HS-27A (cell line): ENCODE data around the gene ADCYAP1R1.

ENCODE experiments used
- DNase-seq: peaks from one replicate; pipeline ENCODE4 v3.0.0-alpha.2; 2012; ENCODE audit warnings: low read depth, missing footprints

ADCYAP1R1 gene

DNA sequence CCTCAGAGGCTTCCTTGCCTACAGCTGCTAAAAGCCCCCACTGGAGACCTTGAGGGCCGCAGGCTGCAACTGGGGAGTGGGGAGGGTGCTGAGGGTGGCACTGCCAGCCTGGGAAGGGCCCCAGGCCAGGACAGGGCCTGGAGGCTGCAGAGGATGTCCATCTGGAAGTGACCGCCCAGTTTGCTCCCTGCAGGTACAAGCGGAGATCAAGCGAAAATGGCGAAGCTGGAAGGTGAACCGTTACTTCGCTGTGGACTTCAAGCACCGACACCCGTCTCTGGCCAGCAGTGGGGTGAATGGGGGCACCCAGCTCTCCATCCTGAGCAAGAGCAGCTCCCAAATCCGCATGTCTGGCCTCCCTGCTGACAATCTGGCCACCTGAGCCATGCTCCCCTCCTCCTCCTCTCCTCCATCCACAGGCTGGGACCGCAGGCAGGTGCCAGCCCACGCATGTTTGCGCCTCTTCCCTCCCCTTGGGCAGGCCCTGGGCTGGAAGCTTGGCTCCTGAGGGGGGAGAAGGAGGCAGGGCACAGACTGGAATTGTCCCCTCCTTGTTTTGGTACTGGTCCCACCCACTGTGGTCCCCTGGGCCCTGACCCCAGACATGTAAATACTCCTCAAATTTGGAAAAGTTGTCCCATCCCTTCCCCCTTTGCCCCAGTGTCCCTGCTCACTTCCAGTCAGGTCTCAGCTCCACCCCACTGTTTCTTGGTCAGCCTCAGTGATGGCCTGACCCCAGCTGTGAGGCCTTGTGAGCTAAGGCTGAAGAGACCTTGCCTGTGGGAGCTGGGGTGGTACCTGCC lies 54.4 kb downstream of the ADCYAP1R1 start:
- no peak for DNase-seq

DNA sequence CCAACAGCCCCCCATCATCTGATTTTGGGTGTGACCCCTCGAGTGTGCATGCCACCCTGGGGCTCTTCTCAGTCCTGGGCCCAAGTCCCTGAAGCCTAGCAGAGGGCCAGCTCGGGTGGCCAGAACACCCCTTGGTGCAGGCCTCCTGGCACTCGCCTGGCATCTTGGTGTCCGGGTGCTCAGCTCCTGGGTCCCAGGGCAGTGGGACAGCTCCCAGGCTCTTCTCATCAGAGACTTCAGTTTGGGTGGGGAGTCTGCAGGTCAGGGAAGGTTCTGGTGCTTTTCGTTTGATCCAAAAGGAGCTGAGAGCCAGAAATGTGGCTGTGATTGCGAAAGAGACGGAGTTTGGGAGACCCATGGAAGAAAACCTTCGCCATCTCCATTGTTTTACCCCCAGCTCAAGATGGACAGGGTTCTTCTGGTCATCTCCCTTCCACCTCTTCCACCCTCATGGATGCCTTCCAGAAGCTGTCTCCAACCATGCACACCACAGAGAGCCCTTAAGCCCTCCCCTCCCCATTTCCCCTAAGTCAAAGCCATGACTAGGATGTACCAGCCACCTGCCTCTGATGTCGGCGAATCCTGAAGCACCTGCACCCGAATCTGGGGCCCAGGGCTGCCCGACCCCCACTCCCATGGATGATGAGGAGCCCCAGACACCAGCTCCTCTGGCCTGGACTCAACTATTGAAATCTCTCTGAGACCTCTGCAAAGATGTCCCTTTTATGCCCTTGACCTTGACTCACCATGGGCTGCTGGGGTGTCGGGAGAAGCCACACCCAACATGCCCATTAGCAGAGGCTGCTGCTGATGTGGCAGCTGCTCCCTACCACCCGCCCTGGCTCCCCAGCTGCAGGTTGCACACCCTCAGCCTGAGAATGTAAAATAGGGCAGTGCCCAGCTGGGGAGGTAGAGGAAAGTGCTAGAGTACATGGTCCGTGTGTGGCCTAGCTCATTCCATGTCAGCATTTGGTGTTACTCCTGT lies 55.3 kb downstream of the ADCYAP1R1 start:
- no peak for DNase-seq

DNA sequence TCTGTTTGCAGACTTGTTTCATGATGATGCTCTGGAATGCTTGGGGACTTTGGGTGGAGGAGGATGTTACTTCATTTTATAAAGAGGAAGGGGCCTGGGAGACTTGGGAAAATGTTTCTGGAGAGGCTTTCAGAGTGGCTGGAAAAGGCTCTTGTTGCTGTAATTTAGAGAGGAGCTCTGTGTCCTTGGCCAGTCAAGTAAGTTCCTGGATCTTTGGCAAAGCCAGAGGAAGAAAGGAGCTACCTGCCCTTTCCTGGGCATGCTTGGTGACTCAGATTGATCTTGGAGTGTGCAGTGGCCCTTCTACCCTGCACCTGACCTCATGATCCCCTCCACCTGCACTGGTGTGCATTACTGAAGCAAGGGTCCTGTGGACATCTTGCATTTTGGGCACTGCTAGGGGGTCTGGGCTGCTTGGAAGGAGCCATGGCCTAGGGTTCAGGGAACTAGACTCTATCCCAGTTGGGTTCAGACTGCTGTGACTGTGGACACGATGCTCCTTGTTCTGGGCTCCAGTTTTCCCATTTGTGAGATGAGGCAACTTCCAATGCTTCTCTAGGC lies 56.1 kb downstream of the ADCYAP1R1 start:
- no peak for DNase-seq

DNA sequence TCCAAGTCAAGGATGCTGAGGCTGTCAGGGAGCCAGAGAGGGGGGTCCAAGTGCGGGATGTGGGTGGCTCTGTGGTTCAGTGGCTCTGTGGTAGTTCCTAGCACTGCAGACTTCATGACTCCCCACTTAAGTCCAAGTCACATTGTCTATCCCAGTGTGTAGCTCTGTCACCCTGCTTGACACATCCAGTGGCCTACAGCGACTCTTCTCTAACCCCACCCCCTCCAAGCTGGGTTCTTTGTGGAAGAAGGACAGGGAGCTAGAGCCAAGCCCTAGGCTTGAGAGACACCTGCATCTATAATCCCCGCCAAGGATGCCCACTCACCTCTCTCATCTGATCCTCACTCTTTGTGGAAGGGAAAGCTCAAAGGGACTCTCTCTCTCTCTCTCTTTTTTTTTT lies 57.6 kb downstream of the ADCYAP1R1 start:
- DNase-seq, result no peak

DNA sequence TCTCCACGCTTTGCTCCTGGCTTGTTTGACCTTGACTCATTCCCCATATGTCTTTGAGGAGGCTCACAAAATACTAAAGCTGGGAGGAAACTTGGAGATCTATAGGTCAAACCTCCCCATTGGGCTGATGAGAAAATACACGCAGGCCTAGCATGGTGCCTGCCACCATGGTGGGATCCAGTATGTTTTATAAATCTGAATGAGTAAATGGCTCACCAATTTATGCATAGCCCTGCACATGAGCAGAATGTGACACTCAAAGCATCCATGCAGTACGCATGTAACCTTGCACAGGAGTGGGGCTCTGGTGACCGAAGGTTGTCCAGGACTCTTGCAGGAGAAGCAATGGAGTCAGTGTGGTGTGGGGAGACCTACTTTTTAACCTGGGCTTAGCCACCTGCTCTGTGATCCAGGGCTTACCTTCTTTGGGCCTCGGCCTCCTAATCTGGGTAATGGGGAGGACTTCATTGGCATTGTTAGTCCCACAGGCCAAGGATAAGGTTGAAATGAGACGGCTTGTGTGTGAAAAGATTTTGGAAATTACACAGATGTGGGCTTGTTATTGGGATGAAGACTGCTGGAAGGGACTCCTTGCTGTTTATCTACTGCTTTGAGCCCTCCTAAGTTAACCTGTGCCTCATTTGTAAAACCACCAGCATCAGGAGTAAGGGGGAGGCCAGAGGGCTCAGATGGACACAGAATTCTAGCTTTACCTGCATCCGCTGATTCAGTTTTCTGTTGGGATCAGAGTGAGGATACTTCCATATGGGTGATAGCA lies 58.4 kb downstream of the ADCYAP1R1 start:
- no peak for DNase-seq

DNA sequence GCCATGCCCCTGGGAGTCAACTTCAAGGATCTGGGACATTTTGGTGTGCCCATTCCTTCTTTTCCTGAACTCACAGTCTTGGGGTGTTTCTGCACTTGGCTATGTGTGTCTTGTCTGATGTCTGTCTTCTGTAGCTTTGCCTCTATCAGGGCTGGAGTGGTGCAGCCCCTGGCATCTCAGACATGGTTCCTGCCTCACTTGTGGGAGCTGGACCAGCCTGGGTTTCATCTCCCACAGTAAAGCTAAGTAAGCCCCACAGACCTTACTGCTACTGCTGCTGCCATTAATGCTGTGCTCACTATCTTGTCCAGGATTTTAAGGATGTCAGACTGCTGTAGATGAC lies 59.0 kb downstream of the ADCYAP1R1 start:
- no peak for DNase-seq

DNA sequence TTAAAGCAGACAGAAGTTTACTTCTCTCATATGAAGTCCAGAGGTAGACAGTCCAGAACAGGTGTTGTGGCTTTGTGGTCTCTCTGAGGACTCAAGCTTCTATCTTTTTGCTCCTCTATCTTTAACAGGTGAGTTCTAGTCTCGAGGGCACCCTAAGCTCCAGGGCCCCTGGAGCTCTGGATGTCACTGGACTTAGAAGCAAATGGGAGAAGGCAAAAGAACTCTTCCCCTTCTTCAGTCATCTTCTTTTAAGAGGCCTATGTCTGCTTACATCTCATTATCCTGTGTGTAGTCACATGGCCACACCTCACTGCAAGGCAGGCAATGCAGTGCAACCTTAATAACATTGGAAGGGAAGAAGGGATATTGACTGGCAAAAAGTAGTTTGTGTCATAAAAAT lies 61.6 kb downstream of the ADCYAP1R1 start:
- no peak for DNase-seq

DNA sequence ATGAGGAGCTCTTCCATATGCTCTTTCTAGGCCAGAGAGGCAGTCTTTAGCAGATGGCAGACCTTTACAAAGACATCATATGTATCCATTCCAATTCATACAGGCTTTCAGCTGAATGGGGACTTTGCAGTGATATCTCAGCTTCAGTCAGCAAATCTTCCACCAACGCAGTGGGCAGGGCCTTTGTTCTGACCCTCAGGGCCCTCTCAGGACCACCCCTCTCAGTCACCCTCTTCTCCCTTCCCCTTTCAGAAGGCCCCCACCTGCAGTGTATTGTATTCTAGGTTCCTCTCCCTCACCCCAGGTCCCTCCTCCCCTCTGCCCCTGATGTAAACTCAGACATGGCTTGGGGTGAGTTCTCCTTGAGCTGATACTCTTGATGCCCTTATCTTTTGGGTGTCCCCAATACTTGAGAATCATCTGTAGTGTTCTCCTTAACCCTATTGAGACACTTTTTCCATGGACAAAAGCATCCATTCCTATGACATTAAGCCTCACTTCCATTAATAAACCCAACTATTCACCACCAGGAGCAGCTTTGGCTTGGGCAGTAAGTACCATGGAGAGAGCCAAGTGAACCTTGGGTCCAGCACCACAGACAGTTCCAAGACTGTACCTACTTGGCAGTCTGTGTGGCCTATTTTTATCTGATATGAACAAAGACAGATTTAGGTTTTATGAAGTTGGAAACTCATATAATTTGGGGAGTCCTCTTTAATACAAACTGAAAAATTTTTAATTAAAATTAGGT lies 62.7 kb downstream of the ADCYAP1R1 start:
- DNase-seq, result no peak

DNA sequence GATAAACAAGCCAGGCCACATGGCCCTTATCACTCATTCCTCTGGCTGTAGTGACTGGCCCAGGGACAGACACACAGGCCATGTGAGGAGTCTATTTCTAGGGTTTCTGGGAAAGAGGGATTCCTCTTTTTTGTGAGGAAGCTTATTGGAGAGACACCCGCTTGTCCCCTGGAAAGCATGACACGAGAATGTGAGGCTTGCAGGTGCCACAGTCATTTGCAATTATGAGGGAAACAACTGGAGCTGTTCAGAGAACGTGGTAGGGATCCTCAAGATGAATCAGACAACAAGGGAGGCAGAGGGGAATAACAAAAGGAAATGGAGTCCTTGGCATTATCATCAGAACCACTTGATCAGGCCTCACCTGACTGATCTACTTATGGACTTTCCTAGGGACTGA lies 64.5 kb downstream of the ADCYAP1R1 start:
- DNase-seq, result no peak

DNA sequence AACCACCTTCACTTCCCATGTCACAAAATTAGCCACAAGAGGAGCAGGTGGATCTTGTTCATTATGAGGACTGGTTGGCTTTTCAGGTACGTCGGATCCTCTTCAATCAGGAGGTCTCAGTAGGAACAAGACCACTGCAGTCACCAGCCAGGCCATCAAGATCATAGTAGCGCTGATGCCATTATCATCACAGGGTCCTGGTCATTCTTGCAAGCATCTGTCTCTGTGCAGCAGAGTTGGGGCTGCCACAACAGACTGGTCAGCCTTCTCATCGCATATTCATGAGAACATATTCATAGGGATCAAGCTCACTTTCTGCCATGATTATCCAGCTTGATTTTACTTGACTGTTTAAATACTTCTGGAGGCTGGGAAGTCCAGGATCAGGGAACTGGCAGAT lies 67.1 kb downstream of the ADCYAP1R1 start:
- DNase-seq, result no peak

DNA sequence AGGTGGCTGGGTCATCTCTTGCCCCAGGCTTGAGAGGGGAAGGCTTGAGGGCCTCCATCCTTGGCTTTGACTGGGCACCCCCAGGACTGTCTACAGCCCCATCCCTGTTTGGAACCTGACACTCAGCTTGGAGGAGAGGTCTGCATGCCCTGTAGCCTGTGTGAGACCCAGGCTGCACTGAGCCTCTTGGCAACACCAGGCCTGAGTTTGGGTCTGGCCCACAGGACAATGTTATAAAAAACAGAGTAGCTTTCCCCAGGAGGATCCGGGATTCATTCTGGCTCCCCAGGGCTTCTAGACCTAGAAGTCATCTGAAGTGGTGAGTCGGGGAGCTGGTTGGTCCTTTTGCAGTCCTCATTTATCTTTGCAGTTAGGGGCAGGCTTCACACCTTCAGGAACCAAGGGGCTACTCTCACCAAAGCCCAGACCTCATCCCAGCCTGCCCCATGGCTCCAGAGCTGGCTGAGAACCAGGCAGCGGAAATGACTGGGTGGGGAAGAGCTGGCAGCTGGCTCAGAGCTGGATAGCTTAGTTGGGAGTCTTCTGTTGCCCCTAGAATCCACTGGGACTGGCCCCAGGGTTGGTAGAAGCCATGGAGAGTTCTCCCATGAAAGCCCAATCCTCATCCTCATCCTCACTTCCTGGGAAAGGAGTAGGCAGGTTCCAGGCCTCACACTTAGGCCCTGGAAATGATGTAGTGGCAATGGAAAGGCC lies 68.8 kb downstream of the ADCYAP1R1 start:
- no peak for DNase-seq

DNA sequence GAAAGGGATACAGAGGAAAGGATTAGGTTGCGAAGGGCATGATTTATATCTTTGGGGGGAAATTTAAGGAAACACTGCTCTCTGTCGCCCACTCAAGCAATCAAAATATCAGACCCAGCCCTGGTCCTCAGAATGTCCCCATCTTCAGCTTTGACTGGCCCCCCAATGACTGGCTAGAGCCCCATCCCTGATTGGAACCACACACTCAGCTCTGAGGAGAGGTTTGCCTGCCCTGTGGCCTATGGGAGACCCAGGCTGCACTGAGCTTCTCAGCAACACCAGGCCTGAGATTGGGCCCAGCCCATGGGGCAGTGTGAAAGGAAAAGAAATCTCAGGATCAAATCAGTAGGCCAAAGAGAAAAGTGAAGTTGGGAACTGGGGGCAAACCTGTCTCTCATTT lies 69.5 kb downstream of the ADCYAP1R1 start:
- DNase-seq, result no peak

DNA sequence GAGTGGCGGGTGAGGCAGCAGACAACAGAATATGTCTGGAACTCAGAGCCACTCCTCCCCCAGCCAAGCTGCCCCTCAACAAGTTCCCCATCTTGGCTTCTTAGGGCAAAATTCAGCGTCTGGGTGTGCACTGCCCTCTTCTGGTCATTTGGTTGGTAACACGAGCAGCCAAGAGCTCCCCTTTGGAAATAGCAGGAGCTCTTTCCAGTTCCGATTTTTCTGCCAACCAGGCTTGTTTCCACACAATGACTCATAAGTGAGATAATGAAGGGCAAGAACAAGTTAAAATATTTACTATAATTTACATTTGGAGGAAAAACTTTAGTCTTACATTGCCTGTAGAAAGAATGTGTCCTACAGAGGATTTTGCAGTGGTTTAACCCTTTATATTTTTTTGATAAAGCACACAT lies 70.5 kb downstream of the ADCYAP1R1 start:
- peak; percentile 9 for DNase-seq

DNA sequence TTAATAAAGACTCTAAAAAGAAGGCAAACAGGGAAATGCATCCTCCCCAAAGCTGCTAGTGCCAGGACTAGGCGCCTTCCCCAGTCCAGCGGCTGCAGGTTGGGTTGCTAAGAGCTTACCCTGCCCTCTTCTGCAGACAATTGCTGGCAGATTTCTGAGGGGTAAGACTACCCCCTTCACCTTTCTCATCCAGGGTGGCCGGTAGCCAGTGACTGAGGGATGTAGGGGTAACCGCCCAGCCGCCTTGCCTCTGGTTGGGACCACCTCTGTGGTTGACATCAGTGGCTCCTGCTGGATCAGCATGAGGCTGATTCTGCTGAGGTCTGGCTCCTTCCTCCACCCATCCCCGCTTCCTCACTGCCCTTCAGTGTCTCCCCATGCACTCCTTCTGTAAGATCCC lies 71.2 kb downstream of the ADCYAP1R1 start:
- DNase-seq, result no peak

DNA sequence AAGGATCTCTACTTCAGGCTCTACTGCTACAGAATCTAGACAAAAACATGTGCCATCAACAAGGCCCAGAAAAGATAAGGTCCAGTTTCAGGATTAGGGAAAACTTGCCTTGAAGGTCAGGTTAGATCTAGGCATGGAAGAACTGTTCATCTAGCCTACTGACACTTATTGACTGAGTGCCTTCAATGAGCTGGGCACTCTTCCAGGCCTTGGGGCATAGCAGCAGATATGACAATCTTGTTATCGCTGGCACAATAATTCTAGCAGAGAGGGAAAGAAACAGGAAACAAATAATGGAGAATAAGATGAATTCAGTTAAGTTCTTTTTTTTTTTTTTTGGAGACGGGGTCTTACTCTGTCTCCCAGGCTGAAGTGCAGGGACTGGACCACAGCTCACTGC lies 71.6 kb downstream of the ADCYAP1R1 start:
- no peak for DNase-seq

DNA sequence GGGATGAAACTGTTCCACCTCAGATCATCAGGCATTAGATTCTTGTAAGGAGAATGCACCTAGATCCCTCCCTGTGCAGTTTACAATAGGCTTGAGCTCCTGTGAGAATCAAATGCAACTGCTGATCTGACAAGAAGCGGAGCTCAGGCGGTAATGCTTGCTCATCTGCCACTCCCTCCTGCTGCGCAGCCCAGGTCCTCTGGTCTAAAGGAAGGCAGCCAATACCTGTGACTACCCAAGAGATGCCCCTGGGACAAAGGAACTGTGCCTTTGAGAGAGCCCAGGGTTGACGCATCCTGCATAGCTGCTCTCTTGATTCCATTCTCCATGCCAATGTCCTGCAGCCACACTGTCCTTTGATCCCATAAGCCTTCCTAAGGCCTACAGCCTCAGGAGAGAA lies 73.1 kb downstream of the ADCYAP1R1 start:
- no peak for DNase-seq

DNA sequence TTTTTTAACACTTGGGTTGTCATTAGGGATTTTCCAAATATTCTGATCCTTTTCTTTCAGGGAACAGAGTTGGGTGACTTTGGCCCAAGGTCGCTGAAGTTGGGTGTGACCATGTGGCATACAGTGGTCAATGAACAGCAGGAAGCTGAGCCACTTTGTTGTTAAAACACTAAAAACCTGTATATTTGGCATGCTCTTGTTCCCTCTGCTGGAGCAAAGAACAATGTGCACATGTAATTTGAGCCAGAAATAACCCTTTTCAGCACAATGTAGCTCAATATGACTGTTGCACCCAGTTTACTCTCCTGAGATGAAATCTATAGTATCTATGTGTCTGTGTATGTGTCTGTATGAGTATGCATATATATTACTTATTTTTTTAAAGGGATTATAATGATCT lies 74.9 kb downstream of the ADCYAP1R1 start:
- no peak for DNase-seq

DNA sequence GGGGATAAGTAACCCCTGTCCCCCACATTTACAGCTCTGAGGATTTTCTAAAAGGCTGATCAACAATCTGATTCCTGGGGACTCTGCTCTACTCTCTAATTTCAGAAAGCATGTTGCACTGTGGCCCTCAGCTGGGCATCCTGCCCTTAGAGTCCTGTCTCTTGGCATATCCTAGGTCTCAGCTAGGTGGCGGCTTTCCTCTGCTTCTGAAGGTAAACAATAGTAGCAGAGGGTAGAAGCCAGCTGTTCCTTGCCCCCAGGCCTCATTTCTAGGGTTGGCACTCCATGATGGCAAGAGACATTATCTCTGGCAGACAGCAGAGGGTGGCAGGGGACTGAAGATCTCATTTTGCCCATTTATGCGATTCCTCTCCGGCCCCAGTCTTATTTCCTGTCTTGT lies 77.0 kb downstream of the ADCYAP1R1 start:
- no peak for DNase-seq

DNA sequence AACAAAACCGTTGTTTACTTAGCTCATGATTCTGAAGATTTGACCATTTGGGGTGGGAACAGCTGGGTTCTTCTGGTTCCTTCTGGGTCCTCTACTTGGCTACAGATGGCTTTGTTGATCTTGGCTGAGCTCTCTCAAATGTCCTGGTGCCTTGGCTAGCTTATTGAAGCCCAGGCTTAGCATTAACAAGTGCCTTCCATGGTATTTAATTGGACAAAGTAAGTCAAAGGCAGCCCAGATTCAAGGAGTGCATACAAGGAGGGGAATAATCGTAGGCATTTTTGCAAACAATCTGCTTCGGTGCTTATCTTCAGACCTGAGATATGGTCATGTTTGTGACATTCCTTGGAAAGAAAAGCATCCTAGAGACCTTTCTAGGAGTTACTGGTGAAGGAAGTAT lies 81.4 kb downstream of the ADCYAP1R1 start:
- no peak for DNase-seq
